ENCODE results near the gene FOXC2.
"Not testable (repeated sequence)": the region's sequence is repeated elsewhere in the genome, so short reads cannot be mapped to it uniquely, and the experiment has no call there.

The FOXC2 gene

DNA sequence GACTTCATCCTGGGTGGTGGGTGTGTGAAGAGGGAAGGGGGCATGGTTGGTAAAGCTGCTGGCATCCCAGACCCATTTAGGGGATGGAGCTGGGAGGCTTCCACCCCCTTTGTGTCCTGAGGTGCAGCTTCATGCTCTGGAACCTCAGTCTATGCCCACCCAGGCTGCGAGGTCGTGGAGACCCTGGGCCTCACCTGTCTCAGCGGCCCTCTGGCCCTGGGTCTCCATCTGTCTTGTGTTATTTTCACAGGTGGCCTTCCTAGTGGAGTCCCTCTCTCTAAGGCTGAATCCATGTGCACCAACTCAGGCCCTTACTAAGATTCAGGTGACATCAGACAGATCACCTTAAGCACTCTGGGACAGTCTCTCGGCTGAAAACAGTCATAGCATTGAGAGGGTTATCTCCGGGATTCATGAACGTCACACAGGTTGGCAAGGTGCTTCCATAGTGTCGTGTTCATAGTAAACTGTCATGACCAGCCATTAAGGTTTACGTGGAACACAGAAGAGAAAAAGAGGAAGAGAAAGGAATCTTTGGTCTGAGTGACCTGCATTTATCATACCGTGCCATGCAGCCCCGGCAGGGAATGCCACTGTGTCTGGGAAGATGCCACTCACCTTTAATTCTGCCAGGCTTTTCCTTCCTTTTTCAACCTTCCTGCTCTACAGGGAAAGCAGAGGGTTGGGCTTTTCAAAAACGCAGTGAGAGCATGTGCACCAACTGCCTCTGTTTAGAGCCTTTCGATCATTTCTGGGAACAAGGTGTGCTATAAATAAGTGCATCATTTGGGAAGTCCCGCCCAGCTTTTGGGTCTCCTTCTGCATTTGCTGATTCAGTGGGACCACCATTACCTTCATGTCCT lies 7.2 kb downstream of the FOXC2 start:
- no peak for DNase-seq (ENCODE audit: low spot score)

DNA sequence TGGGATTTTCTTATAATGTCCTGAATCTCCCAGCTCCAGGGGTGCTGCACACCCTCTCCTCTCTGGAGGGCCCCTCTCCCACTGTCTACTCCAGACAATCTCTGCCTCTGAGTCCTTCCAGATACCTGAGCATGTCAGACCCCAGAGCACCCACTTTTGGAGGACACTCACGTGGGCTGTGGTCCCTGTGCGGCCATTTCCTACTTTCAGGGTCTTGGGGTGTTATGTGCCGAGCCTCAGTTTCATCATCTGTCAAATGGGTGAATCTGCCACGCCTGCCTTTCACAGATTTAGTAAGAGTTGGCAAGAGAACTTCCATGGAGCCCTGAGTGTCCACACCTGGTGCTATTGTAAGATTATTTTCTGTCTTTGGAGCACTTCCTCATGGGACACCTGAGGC lies 8.0 kb downstream of the FOXC2 start:
- DNase-seq (ENCODE audit: low spot score): no peak

DNA sequence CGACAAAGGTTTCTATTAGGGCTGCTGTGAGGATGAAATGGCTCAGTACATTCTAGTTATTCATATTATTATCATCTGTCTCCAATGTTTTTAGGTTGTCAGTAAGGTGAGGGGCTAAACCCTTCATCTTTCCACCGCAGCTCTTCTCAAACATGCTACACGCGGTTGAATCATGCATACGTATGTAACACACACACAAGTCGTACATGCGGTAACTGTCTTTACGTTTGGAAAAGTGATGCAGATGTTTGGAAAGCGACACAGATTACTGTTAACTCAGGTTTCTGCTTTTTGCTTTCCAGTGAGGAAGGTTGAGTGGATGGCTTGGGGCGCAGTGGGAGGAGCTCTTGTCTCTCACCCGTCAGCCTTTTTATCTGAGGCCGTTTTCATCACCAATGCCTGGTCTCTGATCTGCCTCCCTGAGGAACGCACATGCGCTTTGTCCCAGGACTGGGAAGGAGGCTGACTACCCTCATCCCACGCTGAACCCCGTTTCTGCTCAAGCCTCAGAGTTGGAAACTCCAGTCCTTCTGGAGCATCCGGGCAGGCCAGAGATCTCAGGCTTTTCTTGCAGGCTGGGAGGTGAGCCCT lies 8.6 kb downstream of the FOXC2 start:
- no peak for DNase-seq (ENCODE audit: low spot score)

DNA sequence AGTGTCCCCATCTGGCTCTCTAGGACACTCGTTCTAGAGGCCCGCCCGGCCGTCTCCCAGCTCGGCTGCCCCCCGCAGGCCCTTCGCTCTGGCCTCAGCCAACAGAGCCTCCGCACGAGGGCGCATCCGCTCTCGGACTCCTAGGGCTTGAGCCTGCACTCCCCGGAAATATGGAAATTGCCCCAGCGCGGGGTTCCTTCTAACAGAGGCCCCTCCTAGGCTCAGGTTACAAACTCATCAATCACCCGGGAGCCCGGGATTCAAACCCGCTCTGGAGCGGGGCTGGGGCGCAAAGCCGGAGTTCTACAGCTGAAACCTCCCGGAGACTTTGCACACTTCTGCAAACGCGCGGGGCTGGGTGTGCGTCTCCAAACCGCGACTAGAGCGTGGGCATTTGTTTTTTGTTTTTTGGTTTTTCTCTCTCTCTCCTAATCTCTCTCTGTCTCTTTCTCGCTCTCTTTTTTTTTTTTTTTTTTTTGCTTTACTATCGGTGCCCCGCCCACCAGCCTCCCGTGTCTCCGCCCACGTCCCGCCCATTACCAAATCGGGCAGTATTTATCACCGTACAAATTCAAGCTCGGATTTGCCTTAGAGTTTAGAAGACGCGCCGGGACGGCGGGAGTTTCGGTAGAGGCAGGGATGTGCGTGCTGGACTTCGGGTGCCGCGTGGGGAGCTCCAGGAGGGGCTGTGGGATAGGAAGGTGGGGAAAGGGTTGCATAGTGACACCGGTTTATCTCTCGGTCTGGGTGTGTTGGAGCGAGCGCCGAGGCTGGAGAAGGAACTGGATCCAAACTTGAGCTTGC lies 9.3 kb downstream of the FOXC2 start:
- DNase-seq (ENCODE audit: low spot score): peak; percentile 94

DNA sequence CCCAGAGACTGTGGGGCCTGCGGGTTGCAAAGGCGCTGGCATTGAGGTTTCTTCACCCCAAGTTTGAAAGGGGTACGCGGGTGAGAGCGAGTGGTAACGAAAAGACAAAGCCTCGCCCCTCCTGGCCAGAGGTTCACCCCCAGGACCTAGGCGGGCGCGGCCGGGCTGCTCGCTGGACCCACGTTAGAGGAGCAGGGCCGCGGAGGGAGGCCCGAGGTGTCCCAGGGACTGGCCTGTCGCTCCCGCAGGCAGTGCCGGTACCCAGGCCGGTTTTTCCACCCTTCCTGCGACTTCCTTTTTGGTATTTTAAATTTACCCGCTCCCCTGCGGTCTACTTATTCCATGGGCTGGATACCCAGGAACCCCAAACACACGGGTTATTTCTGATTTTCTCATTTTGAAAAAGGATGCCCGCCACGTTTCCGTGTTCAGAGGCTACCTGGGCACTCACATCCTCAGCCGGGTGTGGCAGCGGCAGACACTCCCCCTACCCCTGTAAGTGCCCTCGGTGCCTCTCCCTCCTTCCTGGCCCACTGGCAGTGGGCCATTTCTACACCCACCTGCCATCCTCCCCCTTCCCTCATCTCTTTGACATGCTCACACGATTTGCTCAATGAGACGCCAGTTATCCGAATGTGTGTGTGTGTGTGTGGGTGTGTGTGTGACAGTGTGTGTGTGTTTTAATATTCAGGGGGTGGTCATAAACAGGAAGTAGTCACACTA lies 10.1 kb downstream of the FOXC2 start:
- DNase-seq (ENCODE audit: low spot score): no peak

DNA sequence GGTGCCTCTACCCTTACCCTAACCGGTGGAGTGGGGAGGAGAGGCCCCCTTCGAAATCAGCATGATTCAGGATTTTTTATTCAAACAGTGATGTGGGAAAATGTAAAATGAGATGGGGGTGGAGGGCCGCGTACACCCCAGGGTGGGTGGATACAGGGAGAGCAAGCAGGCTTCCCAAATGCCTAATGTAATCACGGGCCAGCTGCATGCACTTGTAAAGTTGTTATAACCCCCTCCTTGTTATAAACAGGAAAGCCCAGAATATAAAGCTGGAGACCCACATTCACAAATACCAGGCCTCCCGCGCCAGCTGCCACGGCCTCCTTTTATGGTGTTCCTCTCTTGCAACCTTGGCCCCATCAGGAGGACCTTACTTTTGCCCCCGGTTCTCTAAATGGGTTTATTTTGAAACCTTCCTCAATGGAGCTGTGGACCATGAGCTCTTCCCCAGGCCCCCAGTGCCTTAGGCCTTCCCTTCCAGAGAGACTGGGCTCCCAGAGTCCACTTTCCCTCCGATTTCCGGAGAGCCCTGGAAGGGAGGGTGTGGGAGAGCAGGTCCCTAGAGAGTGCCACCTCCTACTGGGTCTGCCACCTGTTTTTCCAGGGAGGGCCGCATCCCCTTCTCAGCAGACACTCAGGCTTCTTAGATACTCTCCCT lies 10.8 kb downstream of the FOXC2 start:
- DNase-seq (ENCODE audit: low spot score): no peak

DNA sequence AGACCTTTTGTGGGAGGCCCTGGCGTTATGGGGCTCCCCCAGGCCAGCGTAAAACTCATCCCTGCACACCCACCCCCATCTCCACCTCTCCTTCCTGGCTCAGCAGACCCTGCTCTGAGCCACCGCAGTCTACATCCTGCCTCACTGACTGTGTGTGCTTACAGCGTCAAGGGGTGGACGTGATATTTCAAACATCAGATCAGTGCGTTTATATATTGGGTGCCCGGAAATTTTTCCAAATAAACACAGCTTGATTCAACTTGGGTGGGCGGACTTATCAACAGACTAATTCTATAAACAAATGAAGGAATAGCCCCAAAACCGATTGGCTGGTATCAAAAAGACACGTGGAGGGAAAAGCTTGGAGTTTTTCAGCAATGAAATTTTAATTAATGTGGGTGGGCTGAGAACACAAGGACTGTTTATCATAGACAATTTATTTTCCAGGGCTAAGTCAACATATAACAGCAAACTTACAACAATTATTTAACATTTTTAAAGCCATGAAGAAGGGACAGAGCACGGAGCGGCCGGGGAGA lies 11.5 kb downstream of the FOXC2 start, which contains the start of gene FOXL1:
Gene FOXL1 (plus strand): TSS at position 489 of the 539 bp plus-strand sequence. CDS start 175 bp downstream, outside the sequence.
- DNase-seq (ENCODE audit: low spot score): no peak

DNA sequence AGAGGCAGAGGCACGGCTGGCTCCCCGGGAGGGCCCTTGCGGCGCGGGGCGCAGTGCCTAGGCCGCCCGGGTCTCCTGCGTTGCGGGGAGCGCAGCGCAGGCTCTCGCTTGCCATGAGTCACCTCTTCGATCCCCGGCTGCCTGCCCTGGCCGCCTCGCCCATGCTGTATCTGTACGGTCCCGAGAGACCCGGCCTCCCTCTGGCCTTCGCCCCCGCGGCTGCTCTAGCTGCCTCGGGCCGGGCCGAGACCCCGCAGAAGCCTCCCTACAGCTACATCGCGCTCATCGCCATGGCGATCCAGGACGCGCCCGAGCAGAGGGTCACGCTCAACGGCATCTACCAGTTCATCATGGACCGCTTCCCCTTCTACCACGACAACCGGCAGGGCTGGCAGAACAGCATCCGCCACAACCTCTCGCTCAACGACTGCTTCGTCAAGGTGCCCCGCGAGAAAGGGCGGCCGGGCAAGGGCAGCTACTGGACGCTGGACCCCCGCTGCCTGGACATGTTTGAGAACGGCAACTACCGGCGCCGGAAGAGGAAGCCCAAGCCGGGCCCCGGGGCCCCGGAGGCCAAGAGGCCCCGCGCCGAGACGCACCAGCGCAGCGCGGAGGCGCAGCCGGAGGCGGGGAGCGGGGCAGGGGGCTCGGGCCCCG lies 12.1 kb downstream of the FOXC2 start:
- DNase-seq (ENCODE audit: low spot score): no peak

DNA sequence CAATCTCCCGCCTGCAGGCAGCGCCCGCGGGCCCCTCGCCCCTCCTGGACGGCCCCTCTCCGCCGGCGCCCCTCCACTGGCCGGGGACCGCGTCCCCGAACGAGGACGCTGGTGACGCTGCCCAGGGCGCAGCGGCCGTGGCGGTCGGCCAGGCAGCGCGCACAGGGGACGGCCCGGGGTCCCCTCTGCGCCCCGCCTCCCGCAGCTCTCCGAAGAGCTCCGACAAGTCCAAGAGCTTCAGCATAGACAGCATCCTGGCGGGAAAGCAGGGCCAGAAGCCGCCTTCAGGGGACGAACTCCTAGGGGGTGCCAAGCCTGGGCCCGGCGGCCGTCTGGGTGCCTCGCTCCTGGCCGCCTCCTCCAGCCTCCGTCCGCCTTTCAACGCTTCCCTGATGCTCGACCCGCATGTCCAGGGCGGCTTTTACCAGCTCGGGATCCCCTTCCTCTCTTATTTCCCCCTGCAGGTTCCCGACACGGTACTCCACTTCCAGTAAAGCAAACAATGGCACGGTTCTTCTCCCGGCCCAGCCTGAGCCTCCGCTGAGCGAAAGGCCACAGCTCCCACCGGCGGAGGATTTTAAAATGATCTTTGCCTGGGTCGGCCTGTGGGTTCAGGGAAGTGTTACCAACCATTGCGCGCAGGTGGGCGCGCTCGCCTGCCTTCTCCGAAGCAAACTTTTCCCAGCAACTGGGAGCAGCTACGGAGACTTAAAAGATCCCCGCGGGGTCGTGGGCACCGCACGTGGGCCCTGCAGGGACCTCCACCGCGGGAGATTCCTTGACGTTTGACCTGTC lies 12.8 kb downstream of the FOXC2 start:
- no peak for DNase-seq (ENCODE audit: low spot score)

DNA sequence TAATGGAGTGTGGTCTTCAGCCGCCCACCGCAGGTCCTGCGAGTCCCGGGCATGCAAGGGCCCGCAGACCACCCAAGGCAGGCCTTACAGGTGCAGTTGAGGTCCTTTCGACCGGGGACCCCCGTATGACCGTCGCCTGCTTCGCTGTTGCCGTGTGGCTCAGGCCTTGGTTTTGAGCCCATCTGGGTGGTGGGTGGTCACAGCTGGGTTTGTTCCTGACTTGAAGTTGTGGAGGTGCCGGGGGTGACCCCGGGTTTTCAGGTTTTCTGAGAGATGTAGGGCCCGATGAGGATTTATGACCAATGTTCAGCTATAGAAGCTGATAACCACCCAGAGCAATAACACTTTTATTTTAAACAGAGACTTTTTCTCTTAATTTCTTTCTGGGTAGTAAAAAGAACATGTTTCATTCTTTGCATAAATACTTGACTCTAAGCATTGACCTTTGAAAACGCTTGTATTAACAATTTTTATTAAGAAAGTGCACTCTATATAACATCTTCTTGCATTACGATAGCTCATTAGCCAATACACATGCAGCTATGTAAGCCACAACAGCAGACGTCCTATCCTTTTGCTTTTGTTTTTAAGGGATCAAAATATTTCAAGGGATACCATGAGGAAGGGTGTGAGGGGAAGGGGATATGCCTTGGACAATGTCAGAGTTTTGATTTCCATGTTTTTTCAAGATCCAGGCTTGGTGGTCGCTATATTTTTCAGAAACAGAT lies 13.6 kb downstream of the FOXC2 start:
- no peak for DNase-seq (ENCODE audit: low spot score)

DNA sequence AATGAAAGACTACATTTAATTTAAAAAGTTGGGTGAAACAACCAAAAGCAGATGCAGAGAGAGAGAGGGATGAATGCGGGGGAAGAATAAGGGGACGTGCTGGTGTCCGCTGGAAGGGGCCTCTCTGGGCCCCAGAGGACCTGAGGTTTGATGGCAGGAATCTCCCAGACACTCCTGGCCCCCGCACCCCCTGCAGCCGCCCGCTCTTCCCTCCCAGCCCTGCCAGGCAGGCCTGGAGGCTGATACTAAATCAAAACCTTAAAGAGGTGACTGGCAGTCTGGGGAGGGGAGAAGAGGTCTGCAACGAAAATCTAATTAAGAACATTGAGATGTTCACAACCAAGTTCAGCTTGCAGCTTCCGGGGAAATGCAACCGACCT lies 14.2 kb downstream of the FOXC2 start:
- no peak for DNase-seq (ENCODE audit: low spot score)

DNA sequence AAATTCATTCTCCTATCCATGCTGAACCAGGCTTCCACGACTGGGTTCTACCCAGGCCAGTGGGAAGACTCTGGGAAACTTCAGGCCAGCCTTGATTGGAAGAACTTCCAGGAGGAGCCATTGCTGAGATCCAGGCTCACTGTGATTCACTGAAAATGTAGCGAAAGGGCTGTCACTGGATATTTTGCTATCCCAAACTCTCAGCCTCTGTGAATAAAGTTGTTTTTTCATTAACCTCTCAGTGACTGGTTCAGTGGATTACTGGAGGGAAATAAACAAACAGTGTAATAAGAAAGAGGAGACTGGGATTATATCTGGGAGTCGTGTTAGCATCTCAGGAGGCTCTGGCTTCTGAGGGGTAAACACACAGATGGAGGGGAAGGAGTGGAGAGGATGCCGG lies 14.8 kb downstream of the FOXC2 start:
- DNase-seq (ENCODE audit: low spot score): no peak

DNA sequence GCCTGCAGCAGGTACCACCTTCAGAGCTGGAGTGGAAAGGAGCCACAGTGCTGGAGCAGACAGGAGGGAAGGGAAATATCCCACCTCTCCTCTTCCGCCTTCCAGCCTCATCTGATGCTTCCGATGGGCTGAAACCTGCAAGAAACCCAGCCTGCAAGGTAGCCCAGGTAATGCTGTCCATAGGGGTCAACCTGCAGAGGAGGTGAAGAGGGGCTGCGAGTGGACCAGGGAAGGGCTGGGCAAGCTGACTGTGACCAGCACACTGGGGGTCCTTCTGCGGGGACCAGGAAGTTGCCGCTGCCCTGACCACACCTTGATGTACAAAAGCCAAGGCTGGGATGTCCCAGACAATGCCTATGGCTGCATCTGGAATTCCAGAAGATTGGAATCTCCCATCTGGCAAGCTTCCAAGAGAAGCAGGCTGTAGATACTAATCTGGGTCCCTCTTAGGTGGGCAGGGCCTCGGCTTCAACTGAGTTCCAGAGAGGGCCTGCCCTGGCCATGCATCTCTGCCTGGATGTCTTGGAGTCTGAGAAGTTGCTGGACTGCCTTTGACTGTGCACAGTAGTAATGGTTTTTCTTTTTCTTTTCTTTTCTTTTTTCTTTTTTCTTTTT lies 17.5 kb downstream of the FOXC2 start:
- DNase-seq (ENCODE audit: low spot score): no peak

DNA sequence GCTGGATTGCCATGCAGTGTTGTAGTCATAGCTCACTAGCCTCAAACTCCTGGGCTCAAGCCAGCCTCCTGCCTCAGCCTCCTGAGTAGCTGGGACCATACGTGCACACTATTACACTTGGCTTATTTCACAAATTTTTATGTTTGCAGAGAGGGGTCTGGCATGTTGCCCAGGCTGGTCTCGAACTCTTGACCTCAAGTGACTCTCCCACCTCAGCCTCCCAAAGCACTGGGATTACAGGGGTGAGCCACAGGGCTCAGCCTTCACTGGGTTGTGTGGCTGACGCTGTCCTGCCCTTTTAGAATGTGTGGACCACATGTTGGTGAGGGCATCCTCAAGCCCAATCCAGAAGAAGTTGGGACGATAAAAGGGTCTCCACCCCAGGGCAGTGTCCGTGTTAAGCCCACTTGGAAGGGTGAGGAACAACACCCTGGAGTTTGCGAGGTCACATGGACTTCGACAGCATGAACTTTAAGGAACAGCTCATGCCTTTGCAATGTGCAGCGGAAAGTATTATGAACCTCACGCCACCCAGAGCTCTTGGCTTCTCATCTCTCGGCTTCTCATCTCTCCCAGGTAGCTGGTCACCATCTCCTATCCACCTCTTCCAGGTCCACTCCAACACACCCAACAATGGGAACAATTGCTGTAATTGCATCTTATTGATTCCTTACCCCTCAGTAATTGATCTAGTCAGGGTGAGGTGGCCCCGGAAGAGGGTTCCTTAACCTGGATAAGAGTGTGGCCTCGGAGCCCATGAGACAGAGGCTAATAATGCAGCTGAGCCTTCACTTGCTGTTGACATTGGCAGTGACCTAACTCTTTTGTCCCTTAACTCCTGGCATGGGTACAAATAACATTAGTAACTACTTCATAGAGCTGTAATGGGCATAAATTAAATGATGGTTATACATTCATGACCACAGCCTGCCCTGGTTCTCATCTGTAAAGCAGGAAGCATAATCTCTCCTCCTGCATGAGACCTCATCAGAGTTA lies 18.4 kb downstream of the FOXC2 start:
- no peak for DNase-seq (ENCODE audit: low spot score)

DNA sequence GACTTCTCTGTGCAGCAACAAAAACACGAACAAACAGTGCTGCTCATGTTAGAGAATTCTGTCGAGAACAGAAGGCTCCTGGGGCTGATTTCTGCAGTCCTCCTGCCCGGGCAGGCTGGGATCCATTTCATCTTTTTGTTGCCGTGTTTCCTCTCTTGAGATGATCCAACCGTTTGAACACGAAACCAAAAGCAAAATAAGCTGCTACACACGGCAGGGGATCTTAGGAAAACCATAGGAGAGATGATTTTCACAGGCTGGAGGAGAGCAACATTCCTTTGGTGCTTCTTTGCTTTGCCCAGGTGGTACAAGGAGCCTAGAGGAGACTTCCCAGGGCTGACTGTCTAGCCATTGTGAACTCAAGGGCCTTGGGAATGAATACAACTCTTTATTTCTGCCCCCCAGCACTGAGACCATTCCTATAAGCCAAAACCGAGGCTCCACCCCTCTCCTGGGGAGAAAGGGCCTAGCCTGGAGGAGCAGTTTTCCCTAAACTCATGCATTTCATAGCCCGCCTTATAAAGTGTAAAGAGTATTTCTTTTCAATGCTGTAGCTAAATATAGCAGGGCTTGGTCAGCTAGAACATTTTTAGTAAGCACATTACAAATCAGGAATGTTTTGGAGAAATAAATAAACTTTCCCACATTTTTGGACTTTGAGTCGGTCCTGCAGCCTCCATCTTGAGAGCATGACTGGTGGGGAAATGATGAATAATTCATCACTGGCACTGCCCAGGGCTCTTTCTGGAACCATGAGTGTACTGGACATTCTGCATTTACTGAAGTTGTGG lies 19.4 kb downstream of the FOXC2 start:
- DNase-seq (ENCODE audit: low spot score): no peak

DNA sequence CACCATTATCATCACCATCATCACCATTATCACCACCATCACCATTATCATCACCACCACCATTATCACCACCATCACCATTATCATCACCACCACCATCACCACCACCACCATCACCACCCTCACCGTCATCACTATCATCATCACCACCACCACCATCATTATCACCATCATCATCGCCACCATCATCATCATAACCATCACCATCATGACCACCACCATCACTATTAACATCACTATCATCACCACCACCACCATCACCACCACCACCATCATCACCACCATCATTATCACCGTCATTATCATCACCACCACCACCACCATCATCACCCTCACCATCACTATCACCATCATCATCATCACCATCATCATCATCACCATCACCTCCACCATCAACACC lies 20.9 kb downstream of the FOXC2 start:
- no peak for DNase-seq (ENCODE audit: low spot score)

DNA sequence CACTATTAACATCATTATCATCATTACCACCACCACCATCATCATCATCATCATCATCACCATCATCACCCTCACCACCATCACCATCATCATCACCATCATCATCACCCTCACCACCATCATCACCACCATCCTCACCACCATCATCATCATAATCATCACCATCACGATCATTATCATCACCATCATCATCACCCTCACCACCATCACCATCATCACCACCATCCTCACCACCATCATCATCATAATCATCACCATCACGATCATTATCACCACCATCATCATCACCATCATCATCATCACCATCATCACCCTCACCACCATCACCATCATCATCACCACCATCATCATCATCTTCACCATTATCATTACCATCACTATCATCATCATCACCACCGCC lies 21.3 kb downstream of the FOXC2 start:
- not testable (repeated sequence) for DNase-seq (ENCODE audit: low spot score)

Data from RKO (cell line).